ENCODE data around the gene BLMH. TPM values are rescaled to one million over a fixed set of nuclear protein-coding genes. Genes with fewer than 3 reads are reported as not detected.

BLMH gene
- total RNA-seq, 1 experiment from 2014 or later = 92.8 TPM

GRCh38 chr17:30290696-30291542, 825 bp downstream of the BLMH start:
- Histone ChIP-seq H3K4me3 (peak overlapping the region; percentile 91), H3K27me3 (no peaks in the 10 kb centered on the region), H3K36me3 (peaks cover 40% of the 10 kb centered on the region), H3K27ac (peak overlapping the region; percentile 78), H3K9me3 (replicated peaks) (no peaks in the 10 kb centered on the region), H3K4me1 (peaks cover 6% of the 10 kb centered on the region)
- peak; percentile 73 to 77 for DNase-seq

- Histone ChIP-seq H3K36me3 (peaks cover 48% of the 10 kb centered on the region), H3K27ac (no peak overlapping the region)
Observed at GRCh38 chr17:30290077-30290476, 1.7 kb downstream of the BLMH start.

GRCh38 chr17:30279156-30279555, 12.6 kb downstream of the BLMH start:
- no peak overlapping the region for H3K4me3 ChIP-seq
- H3K9me3 ChIP-seq (replicated peaks) = no peaks in the 10 kb centered on the region
- no peaks in the 10 kb centered on the region for H3K27me3 ChIP-seq
- no peak for DNase-seq
- no peaks in the 10 kb centered on the region for H3K4me1 ChIP-seq
- H3K36me3 ChIP-seq = peaks cover 46% of the 10 kb centered on the region
- H3K27ac ChIP-seq = no peak overlapping the region

More at GRCh38 chr17:30290077-30290476, 1.7 kb downstream of the BLMH start:
- H3K9me3 ChIP-seq (replicated peaks) = no peaks in the 10 kb centered on the region
- DNase-seq = no peak
- H3K4me3 ChIP-seq = no peak overlapping the region; the same call in 1 of the 2 replicates
- H3K4me1 ChIP-seq = peaks cover 6% of the 10 kb centered on the region
- no peaks in the 10 kb centered on the region for H3K27me3 ChIP-seq

- Histone ChIP-seq H3K9me3 (replicated peaks) (no peaks in the 10 kb centered on the region), H3K36me3 (peaks cover 50% of the 10 kb centered on the region), H3K4me3 (no peak overlapping the region), H3K27ac (no peak overlapping the region), H3K4me1 (no peaks in the 10 kb centered on the region), H3K27me3 (no peaks in the 10 kb centered on the region)
- peak; percentile 14 to 53 for DNase-seq
Observed at GRCh38 chr17:30278032-30278431, 13.7 kb downstream of the BLMH start.

GRCh38 chr17:30275911-30276310, 15.8 kb downstream of the BLMH start:
- no peaks in the 10 kb centered on the region for H3K27me3 ChIP-seq
- H3K9me3 ChIP-seq (replicated peaks) = no peaks in the 10 kb centered on the region
- no peak overlapping the region for H3K27ac ChIP-seq
- no peak overlapping the region for H3K4me3 ChIP-seq
- no peak for DNase-seq
- no peaks in the 10 kb centered on the region for H3K4me1 ChIP-seq
- peaks cover 65% of the 10 kb centered on the region for H3K36me3 ChIP-seq

- Histone ChIP-seq H3K9me3 (replicated peaks) (no peaks in the 10 kb centered on the region), H3K27me3 (no peaks in the 10 kb centered on the region), H3K4me3 (no peak overlapping the region), H3K36me3 (peaks cover 68% of the 10 kb centered on the region), H3K4me1 (no peaks in the 10 kb centered on the region), H3K27ac (no peak overlapping the region)
- no peak for DNase-seq
Observed at GRCh38 chr17:30274887-30275286, 16.9 kb downstream of the BLMH start.

GRCh38 chr17:30273373-30273772, 18.4 kb downstream of the BLMH start:
- Histone ChIP-seq H3K27me3 (no peaks in the 10 kb centered on the region), H3K9me3 (replicated peaks) (no peaks in the 10 kb centered on the region), H3K36me3 (peaks cover 71% of the 10 kb centered on the region), H3K27ac (no peak overlapping the region), H3K4me1 (no peaks in the 10 kb centered on the region), H3K4me3 (no peak overlapping the region)
- no peak for DNase-seq

GRCh38 chr17:30271102-30271501, 20.6 kb downstream of the BLMH start:
- no peaks in the 10 kb centered on the region for H3K9me3 ChIP-seq (replicated peaks)
- DNase-seq = no peak
- no peak overlapping the region for H3K4me3 ChIP-seq
- H3K27ac ChIP-seq = no peak overlapping the region
- H3K36me3 ChIP-seq = peaks cover 74% of the 10 kb centered on the region
- no peaks in the 10 kb centered on the region for H3K27me3 ChIP-seq
- H3K4me1 ChIP-seq = no peaks in the 10 kb centered on the region

- DNase-seq = no peak
- no peak overlapping the region for H3K27ac ChIP-seq
- no peaks in the 10 kb centered on the region for H3K27me3 ChIP-seq
- peaks cover 87% of the 10 kb centered on the region for H3K36me3 ChIP-seq
- H3K4me1 ChIP-seq = no peaks in the 10 kb centered on the region
- no peaks in the 10 kb centered on the region for H3K9me3 ChIP-seq (replicated peaks)
- no peak overlapping the region for H3K4me3 ChIP-seq
Observed at GRCh38 chr17:30267625-30268024, 24.1 kb downstream of the BLMH start.

GRCh38 chr17:30263552-30264333, 28.0 kb downstream of the BLMH start:
- DNase-seq = no peak
- H3K4me1 ChIP-seq = no peaks in the 10 kb centered on the region
- H3K36me3 ChIP-seq = peaks cover 72% of the 10 kb centered on the region
- H3K4me3 ChIP-seq = no peak overlapping the region
- no peak overlapping the region for H3K27ac ChIP-seq
- no peaks in the 10 kb centered on the region for H3K27me3 ChIP-seq
- no peaks in the 10 kb centered on the region for H3K9me3 ChIP-seq (replicated peaks)

GRCh38 chr17:30256756-30257506, 34.8 kb downstream of the BLMH start:
- H3K9me3 ChIP-seq (replicated peaks) = no peaks in the 10 kb centered on the region
- peaks cover 52% of the 10 kb centered on the region for H3K36me3 ChIP-seq
- H3K4me3 ChIP-seq = no peak overlapping the region
- H3K27me3 ChIP-seq = no peaks in the 10 kb centered on the region
- H3K27ac ChIP-seq = no peak overlapping the region
- no peaks in the 10 kb centered on the region for H3K4me1 ChIP-seq
- no peak for DNase-seq

- Histone ChIP-seq H3K27me3 (no peaks in the 10 kb centered on the region), H3K36me3 (peaks cover 56% of the 10 kb centered on the region), H3K9me3 (replicated peaks) (no peaks in the 10 kb centered on the region), H3K27ac (no peak overlapping the region), H3K4me3 (no peak overlapping the region), H3K4me1 (no peaks in the 10 kb centered on the region)
- no peak for DNase-seq
Observed at GRCh38 chr17:30254150-30254549, 37.6 kb downstream of the BLMH start.

GRCh38 chr17:30253312-30253711, 38.4 kb downstream of the BLMH start:
- Histone ChIP-seq H3K9me3 (replicated peaks) (no peaks in the 10 kb centered on the region), H3K27me3 (no peaks in the 10 kb centered on the region), H3K27ac (no peak overlapping the region), H3K4me3 (no peak overlapping the region), H3K4me1 (no peaks in the 10 kb centered on the region), H3K36me3 (peaks cover 64% of the 10 kb centered on the region)
- DNase-seq = no peak

GRCh38 chr17:30251931-30252330, 39.8 kb downstream of the BLMH start:
- no peaks in the 10 kb centered on the region for H3K27me3 ChIP-seq
- no peak for DNase-seq
- peaks cover 66% of the 10 kb centered on the region for H3K36me3 ChIP-seq
- no peaks in the 10 kb centered on the region for H3K9me3 ChIP-seq (replicated peaks)
- H3K4me3 ChIP-seq = no peak overlapping the region
- no peaks in the 10 kb centered on the region for H3K4me1 ChIP-seq
- no peak overlapping the region for H3K27ac ChIP-seq

GRCh38 chr17:30249460-30249859, 42.3 kb downstream of the BLMH start:
- Histone ChIP-seq H3K4me1 (no peaks in the 10 kb centered on the region), H3K9me3 (replicated peaks) (no peaks in the 10 kb centered on the region), H3K27me3 (no peaks in the 10 kb centered on the region), H3K36me3 (peaks cover 53% of the 10 kb centered on the region), H3K4me3 (no peak overlapping the region), H3K27ac (no peak overlapping the region)
- DNase-seq = no peak

Data from SJCRH30 (cell line).